C4-2B (cell line): ENCODE measurements around the gene SNAI3.

Experiments
- H3K27ac ChIP-seq: fragments of 450-650 bp; 2 replicates; pipeline ENCODE4 v1.5.1; 2017
- ZFX ChIP-seq: fragments of 450-650 bp; IDR thresholded peaks from 2 replicates; pipeline ENCODE4 v1.6.1; 2017
- TF ChIP-seq, protein P1 (sequence below): fragments of 450-650 bp; conservative IDR thresholded peaks from 2 replicates; pipeline ENCODE4 v1.5.1; 2017; ENCODE audit warnings: mild to moderate bottlenecking

Gene SNAI3

DNA sequence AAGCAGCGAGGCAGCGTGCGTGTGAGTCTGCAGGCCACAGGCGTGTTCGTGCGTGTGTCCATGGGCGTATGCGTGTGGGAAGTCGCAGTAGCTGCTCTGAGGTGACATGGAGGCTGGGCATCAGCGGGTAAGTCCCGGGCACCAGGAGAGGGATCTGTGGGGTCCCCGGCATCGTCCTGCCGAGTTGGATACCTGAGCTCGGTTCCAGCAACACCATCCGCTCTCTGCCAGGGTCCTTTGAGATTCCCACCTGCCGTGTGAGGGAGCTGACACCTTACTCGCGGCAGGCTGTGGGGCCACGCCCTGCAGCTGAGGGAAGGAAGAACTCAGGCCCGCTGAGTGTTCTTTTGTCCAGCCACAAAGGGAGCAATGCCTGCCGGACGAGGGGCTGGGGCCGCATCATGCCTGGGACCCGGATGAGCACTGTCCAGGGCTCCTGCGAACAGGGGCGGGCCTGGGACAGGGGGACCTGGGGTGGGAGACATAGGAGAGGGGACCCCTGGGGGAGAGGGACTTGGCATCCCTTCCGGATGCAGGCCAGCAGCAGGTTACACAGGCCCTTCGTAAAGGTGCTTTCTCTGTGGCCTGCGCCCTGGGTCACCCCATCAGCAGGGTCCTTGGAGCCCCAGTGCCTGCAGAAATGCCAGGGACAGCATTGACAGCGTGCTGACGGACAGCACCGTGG lies 5.0 kb upstream of the SNAI3 start:
- TF ChIP-seq ZFX = no peak
- TF ChIP-seq, protein P1, sequence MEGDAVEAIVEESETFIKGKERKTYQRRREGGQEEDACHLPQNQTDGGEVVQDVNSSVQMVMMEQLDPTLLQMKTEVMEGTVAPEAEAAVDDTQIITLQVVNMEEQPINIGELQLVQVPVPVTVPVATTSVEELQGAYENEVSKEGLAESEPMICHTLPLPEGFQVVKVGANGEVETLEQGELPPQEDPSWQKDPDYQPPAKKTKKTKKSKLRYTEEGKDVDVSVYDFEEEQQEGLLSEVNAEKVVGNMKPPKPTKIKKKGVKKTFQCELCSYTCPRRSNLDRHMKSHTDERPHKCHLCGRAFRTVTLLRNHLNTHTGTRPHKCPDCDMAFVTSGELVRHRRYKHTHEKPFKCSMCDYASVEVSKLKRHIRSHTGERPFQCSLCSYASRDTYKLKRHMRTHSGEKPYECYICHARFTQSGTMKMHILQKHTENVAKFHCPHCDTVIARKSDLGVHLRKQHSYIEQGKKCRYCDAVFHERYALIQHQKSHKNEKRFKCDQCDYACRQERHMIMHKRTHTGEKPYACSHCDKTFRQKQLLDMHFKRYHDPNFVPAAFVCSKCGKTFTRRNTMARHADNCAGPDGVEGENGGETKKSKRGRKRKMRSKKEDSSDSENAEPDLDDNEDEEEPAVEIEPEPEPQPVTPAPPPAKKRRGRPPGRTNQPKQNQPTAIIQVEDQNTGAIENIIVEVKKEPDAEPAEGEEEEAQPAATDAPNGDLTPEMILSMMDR = no peak
- H3K27ac ChIP-seq = no peak overlapping the region

DNA sequence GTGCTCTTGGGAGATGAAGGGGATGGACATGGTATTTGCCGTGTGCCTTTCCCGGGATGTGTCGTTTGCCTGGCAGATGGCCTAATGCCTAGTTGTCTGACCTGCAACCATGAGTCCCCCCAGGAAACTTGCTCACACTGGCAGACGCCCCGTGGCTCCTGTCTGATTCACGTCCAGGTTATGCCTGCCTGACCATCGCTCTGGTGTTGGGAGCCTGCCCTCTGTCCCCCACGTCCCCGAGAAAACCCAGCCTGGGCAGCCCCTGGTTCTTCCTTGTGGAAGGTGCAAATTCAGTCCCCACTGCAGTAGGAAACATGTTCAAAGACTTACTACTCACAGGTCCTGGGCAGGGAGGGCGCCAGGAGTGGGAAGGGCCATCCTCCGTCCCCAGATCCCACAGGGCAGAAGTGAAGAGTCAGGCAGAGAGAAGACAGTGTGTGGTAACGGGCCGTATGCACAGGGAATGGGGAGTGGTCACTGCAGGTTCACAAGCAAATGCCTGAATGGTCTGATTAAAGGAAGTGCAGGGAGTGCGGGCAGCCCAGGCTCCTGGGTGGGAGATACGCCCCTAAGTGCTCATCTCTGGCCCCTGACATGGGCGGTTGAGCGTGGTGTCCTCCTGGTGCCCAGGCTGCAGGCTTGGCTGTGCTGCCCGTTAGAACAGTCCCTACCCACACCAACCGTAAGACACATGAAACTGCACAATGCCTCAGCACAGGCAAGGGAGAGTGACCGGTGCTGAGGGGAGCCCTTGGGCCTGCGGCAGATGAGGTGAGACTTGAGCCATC lies 4.2 kb upstream of the SNAI3 start:
- TF ChIP-seq ZFX = no peak
- TF ChIP-seq, protein P1 = no peak

DNA sequence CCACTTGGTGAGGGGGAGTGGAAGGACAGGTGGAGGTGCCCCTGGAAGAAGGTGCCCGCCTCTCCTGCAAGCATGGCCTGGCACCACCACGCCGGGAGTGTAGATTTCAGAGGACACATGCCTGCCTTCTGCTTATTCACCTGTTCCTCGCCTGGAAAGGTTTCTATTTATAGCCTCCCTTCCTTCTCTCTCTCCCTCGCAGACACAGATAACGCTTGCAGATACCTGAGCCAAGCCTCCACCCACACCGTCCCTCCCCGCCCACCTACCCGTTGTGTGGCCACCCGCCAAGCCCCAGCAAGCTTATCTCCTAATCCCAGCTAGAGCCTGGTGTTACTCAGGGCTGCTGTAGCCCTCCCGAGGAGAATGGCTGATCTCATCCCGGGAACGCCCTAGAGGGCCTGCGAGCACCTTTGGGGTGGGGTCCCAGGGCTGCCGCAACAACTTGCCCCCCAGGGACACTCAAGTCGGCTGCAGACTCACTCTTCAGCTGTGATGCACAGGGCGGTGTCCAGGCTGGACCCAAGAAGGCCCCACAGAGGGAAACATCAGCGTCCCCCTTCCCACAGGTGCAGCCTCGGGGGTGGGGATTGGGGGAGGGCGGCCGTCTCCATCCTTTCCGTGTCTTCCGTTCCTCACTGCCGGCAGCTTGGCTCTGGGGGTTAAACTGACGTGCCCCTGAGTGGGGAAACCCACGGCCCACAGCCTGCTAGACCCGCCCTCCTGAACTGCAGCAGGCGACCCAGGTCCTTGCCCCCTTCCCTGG lies 1.9 kb upstream of the SNAI3 start:
- TF ChIP-seq, protein P1 = no peak
- TF ChIP-seq ZFX = no peak
- peak overlapping the region; percentile 46 for H3K27ac ChIP-seq

More for the DNA sequence above, 4.2 kb upstream of the SNAI3 start:
- H3K27ac ChIP-seq = no peak overlapping the region

DNA sequence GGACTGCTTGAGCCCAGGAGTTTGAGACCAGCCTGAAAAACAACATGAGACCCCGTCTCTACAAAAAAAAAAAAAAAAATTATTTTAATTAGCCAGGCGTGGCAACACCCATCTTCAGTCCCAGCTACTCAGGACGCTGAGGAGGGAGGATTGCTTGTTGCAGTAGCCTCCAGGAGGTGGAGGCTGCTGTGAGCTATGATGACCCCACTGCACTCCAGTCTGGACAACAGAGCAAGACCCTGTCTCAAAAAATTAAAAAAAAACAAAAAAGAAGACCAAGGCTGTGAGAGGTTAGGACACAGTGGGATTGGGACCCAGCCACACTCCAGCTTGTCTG lies 1.3 kb upstream of the SNAI3 start:
- no peak for TF ChIP-seq ZFX
- TF ChIP-seq, protein P1 = no peak
- H3K27ac ChIP-seq = peak overlapping the region; percentile 46

DNA sequence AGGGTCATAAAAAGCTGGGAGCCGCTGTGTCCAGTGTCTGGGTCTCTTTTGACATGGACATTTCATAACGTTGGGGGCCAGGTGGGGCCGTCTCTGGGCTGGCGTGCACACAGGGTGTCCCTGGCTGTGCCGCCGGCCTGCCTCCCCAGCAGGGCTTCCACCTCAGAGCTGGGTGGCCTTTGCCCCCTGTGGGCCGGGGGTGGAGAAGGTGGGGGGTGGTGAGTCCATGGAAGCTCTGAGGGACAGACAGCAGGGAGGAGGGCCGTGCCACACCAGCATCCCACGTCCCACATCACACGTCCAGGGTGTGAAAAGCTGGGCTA lies 908 bp upstream of the SNAI3 start:
- peak overlapping the region; percentile 46 for H3K27ac ChIP-seq
- TF ChIP-seq, protein P1 = no peak
- TF ChIP-seq ZFX = no peak

DNA sequence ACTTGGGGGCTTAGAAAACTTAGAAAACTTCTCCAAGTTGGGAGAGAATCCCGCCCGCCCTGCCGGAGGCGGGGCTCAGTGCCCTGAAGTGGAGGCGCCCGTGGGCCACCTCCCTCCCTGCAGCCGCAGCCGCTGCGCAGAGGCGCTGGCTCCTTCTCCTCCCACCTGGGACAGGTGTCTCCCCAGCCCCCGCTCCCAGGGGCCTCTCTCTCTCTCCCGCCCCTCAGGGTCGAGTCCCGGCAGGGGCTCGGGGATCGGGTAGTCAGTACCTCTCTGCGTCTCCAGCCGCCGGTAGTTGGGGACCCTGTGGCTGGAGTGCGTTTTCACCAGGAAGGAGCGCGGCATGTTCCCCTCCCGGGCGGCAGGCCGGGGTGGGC lies 257 bp downstream of the SNAI3 start:
- peak overlapping the region; percentile 46 for H3K27ac ChIP-seq

More for the DNA sequence above, 257 bp downstream of the SNAI3 start:
- no peak for TF ChIP-seq ZFX
- TF ChIP-seq, protein P1 = no peak
